K562 (cell line): ENCODE results near the gene NDUFAB1. TPM values are rescaled to one million over a fixed set of nuclear protein-coding genes. Genes with fewer than 3 reads are reported as not detected.

Experiments
- DEAF1 ChIP-seq: fragments of 450-650 bp; formaldehyde crosslinking; IDR thresholded peaks from 2 replicates; pipeline ENCODE4 v1.4.0; 2020; ENCODE audit warnings: mild to moderate bottlenecking, moderate library complexity
- DMBX1 ChIP-seq: fragments of 250-450 bp; sonication (Bioruptor Pico); IDR thresholded peaks from 2 replicates; pipeline ENCODE4 v1.8.0; 2022; ENCODE audit warnings: inconsistent platforms, mild to moderate bottlenecking, moderate library complexity, borderline replicate concordance
- FOXJ3 ChIP-seq: sonication (generic); formaldehyde crosslinking; IDR thresholded peaks from 2 replicates; pipeline ENCODE4 v1.4.0; 2020; ENCODE audit warnings: mild to moderate bottlenecking, missing genetic modification reagents
- HMGXB4 ChIP-seq: sonication (generic); formaldehyde crosslinking; IDR thresholded peaks from 2 replicates; pipeline ENCODE4 v1.8.1; 2023; ENCODE audit warnings: mild to moderate bottlenecking, missing genetic modification reagents
- MYNN ChIP-seq, 2 experiments: sonication (generic); formaldehyde crosslinking in 1 of 2; IDR thresholded peaks; 2 replicates each; pipeline versions ENCODE4 v1.5.0 to v1.6.1; 2016 to 2020; ENCODE audit warnings: antibody characterized with exemption in 1 of 2, missing genetic modification reagents in 1 of 2
- PRPF4 ChIP-seq: fragments of 200-400 bp; formaldehyde crosslinking; IDR thresholded peaks from one replicate; pipeline ENCODE4 v1.6.1; 2017; ENCODE audit warnings: low read length, low read depth, mild to moderate bottlenecking; ENCODE audit not compliant: insufficient read depth, poor library complexity, severe bottlenecking
- RBM25 ChIP-seq: fragments of 200-400 bp; formaldehyde crosslinking; IDR thresholded peaks from 2 replicates; pipeline ENCODE4 v1.6.1; 2018; ENCODE audit warnings: low read length, low read depth, moderate library complexity; ENCODE audit not compliant: severe bottlenecking
- RCOR1 ChIP-seq, 2 experiments: IDR thresholded peaks; 2 replicates each; pipeline ENCODE4 v1.6.1; 2012; ENCODE audit warnings: low read depth in 2 of 2, low read length in 2 of 2, borderline replicate concordance in 1 of 2, improper control_type of control experiment in 1 of 2
- RFX5 ChIP-seq: IDR thresholded peaks from 2 replicates; pipeline ENCODE4 v1.6.1; 2011; ENCODE audit warnings: low read depth, mild to moderate bottlenecking, improper control_type of control experiment, low read length
- RNF2 ChIP-seq: sonication (generic); IDR thresholded peaks from 2 replicates; pipeline ENCODE4 v1.6.1; 2016
- SMARCA5 ChIP-seq: fragments of 450-650 bp; IDR thresholded peaks from 2 replicates; pipeline ENCODE4 v1.6.1; 2016
- THRAP3 ChIP-seq: fragments of 450-650 bp; IDR thresholded peaks from 2 replicates; pipeline ENCODE4 v1.6.1; 2016; ENCODE audit warnings: mild to moderate bottlenecking, inconsistent platforms, borderline replicate concordance
- VEZF1 ChIP-seq: fragments of 200-800 bp; sonication (Bioruptor generic); IDR thresholded peaks from 2 replicates; pipeline ENCODE4 v1.6.1; 2017; ENCODE audit warnings: missing genetic modification characterization, missing compliant biosample characterization
- ZNF23 ChIP-seq: fragments of 250-450 bp; sonication (Bioruptor Pico); IDR thresholded peaks from 2 replicates; pipeline ENCODE4 v1.4.0; 2020; ENCODE audit warnings: mild to moderate bottlenecking
- ZNF354B ChIP-seq: fragments of 250-450 bp; sonication (Bioruptor Pico); IDR thresholded peaks from 2 replicates; pipeline ENCODE4 v1.4.0; 2020
- ZSCAN29 ChIP-seq: fragments of 450-650 bp; IDR thresholded peaks from 2 replicates; pipeline ENCODE4 v1.6.1; 2017
- polyA plus RNA-seq, 8 experiments: library from polyadenylated mRNA; depleted of rRNA in 4 of 8; stranded (reverse) in 5 of 8; unstranded in 3 of 8; fragments of >200 nt; fragmentation: Nextera tagmentation in 2 of 8; fragmentation: Illumina TruSeq in 1 of 8; extraction: Ambion mirVana in 2 of 8; extraction: Trizol in 1 of 8; gene quantifications; 2 replicates each; pipeline versions ENCODE4 v1.2.1 to v1.2.3, GENCODE V29; 2011 to 2014; ENCODE audit warnings: inconsistent platforms in 1 of 8, missing spikeins in 1 of 8
- total RNA-seq, 7 experiments: library from RNA; depleted of rRNA in 6 of 7; stranded (reverse); fragments of >200 nt in 6 of 7; fragmentation: Illumina TruSeq in 2 of 7; extraction: Trizol in 2 of 7; gene quantifications; 2 replicates each; pipeline versions ENCODE4 v1.2.1 to v1.2.3, GENCODE V29; 2011 to 2021; ENCODE audit warnings: low replicate concordance in 1 of 7
- TF ChIP-seq, protein P1 (sequence below): sonication (generic); formaldehyde crosslinking; IDR thresholded peaks from 2 replicates; pipeline ENCODE4 v1.8.0; 2022; ENCODE audit warnings: missing genetic modification reagents, mild to moderate bottlenecking, borderline replicate concordance

The NDUFAB1 gene
- total and polyA plus RNA-seq, 9 of the 15 experiments (the other 6 are each of a cell fraction or from before 2014, with no cell fraction given) = 123 to 481 (median 238) TPM

DNA sequence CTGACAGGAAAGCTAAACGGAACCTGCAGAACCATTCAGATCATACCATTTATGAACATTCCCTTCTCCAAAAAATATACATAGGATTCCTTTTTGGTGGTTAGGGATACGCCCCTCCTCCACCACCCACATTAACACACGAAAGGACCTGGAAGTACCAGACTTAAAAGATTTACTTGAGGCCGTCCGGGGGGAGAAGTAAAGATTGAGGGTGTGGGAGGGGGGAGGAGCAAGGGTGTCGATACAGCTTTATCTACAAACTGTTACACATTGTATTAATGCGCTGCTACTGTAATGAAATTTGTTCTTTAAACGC, 44.5 kb upstream of the NDUFAB1 start (continued):
- TF ChIP-seq VEZF1 (CRISPR knock-in tag) = peak; percentile 52; the same call in 1 of the 2 replicates
- no peak for TF ChIP-seq FOXJ3 (CRISPR knock-in tag)
- no peak for TF ChIP-seq PRPF4
- no peak for TF ChIP-seq HMGXB4 (CRISPR knock-in tag)
- no peak for TF ChIP-seq THRAP3
- no peak for TF ChIP-seq ZNF354B (CRISPR knock-in tag)
- no peak for TF ChIP-seq RCOR1 (IDR thresholded peaks at IDR 0.05; ENCODE audit: borderline replicate concordance in 1 of 2, low read depth in 2 of 2, low read length in 2 of 2)
- no peak for TF ChIP-seq DMBX1
- TF ChIP-seq ZNF23 = no peak
- no peak for TF ChIP-seq RFX5
- TF ChIP-seq RNF2 = no peak
- TF ChIP-seq, protein P1, sequence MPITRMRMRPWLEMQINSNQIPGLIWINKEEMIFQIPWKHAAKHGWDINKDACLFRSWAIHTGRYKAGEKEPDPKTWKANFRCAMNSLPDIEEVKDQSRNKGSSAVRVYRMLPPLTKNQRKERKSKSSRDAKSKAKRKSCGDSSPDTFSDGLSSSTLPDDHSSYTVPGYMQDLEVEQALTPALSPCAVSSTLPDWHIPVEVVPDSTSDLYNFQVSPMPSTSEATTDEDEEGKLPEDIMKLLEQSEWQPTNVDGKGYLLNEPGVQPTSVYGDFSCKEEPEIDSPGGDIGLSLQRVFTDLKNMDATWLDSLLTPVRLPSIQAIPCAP (CRISPR knock-in tag) = 0 out of 2 replicates have a peak, but pooled peaks have one; percentile 51
- TF ChIP-seq MYNN (IDR thresholded peaks at IDR 0.05) = no peak
- TF ChIP-seq MYNN (CRISPR knock-in tag; IDR thresholded peaks at IDR 0.05) = no peak
- no peak for TF ChIP-seq DEAF1 (CRISPR knock-in tag)
- 0 out of 2 replicates have a peak, but pooled peaks have one; percentile 4 for TF ChIP-seq SMARCA5
- TF ChIP-seq RBM25 = no peak
- TF ChIP-seq ZSCAN29 = no peak
